Thyroid gland (tissue), 4 donors: ENCODE results near the gene ZWILCH. TPM values are rescaled to one million over a fixed set of nuclear protein-coding genes. Genes with fewer than 3 reads are reported as not detected.

Experiments
- DNase-seq, 2 donors: peaks; one replicate each; pipeline ENCODE4 v3.0.0-alpha.2; 2019
- H3K27ac ChIP-seq, 3 donors: fragments of 200-600 bp; sonication (generic); 1 replicate in 2 of 3; 2 replicates in 1 of 3; pipeline ENCODE4 v1.5.1; 2016 to 2019; ENCODE audit warnings: mild to moderate bottlenecking in 1 of 3, moderate library complexity in 1 of 3
- H3K27me3 ChIP-seq: fragments of 200-600 bp; sonication (generic); one replicate; pipeline ENCODE4 v1.5.1; 2019
- H3K36me3 ChIP-seq, 2 donors: fragments of 200-600 bp; sonication (generic); one replicate each; pipeline ENCODE4 v1.5.1; 2016 to 2019
- H3K4me1 ChIP-seq, 2 donors: fragments of 200-600 bp; sonication (generic); one replicate each; pipeline ENCODE4 v1.5.1; 2017 to 2019
- H3K4me3 ChIP-seq, 3 donors: fragments of 200-600 bp; sonication (generic); replicated peaks in 1 of 3; 1 replicate in 2 of 3; 2 replicates in 1 of 3; pipeline ENCODE4 v1.5.1; 2016; ENCODE audit warnings: mild to moderate bottlenecking in 1 of 3
- H3K9me3 ChIP-seq: fragments of 200-600 bp; sonication (generic); one replicate; pipeline ENCODE4 v1.5.1; 2017
- CTCF ChIP-seq, 6 experiments: fragments of 200-600 bp in 3 of 6; fragments of 450-650 bp in 3 of 6; sonication (generic) in 3 of 6; IDR thresholded peaks; one replicate each; pipeline ENCODE4 v1.5.1; 2016 to 2019; ENCODE audit warnings: antibody characterized with exemption in 6 of 6, mild to moderate bottlenecking in 2 of 6, inconsistent platforms in 1 of 6, moderate library complexity in 1 of 6
- POLR2A ChIP-seq, 2 donors: fragments of 450-650 bp; IDR thresholded peaks; one replicate each; pipeline ENCODE4 v1.6.1; 2017; ENCODE audit warnings: antibody characterized with exemption in 2 of 2, mild to moderate bottlenecking in 2 of 2, moderate library complexity in 1 of 2
- WGBS, 2 donors: methylation state at CpG; one replicate each; pipeline ENCODE4 v1.1.5; 2017; 5-methylcytosine and 5-hydroxymethylcytosine counted together
- intact Hi-C: fragments of 100-400 bp; cut with DNase I; formaldehyde crosslinking; loops from one replicate; pipeline ENCODE4 v1.15.1; 2023
- total RNA-seq, 4 donors: library from RNA; depleted of rRNA; stranded (reverse); fragments of >200 nt; gene quantifications; one replicate each; pipeline ENCODE4 v1.2.3, GENCODE V29; 2016

The ZWILCH gene
- total RNA-seq, 4 donors from 2014 or later = 3.8 to 6.4 (median 5.3) TPM

GRCh38 chr15:66515901-66516322, 10.8 kb downstream of the ZWILCH start:
- Histone ChIP-seq H3K36me3 (no peaks in the 10 kb centered on the region), H3K4me3 (no peak overlapping the region), H3K9me3 (no peaks in the 10 kb centered on the region), H3K27me3 (no peaks in the 10 kb centered on the region), H3K27ac (no peak overlapping the region), H3K4me1 (no peaks in the 10 kb centered on the region)
- intact Hi-C loops = no loop called here
- WGBS, 2 donors = 92 to 94% methylated on average over 2 of the region's 2 CpGs
- TF ChIP-seq POLR2A (IDR thresholded peaks at IDR 0.05) (no peak), CTCF (IDR thresholded peaks at IDR 0.05) (no peak)
- DNase-seq = no peak

- H3K27ac ChIP-seq = no peak overlapping the region
- no peak for TF ChIP-seq POLR2A (IDR thresholded peaks at IDR 0.05)
- TF ChIP-seq CTCF (IDR thresholded peaks at IDR 0.05) = no peak
- H3K27me3 ChIP-seq = no peaks in the 10 kb centered on the region
- intact Hi-C loops = no loop called here
- no peak for DNase-seq
- no peaks in the 10 kb centered on the region for H3K36me3 ChIP-seq
- 95 to 97% methylated on average over 3 of the region's 3 CpGs for WGBS, 2 donors
- no peaks in the 10 kb centered on the region for H3K4me1 ChIP-seq
- no peak overlapping the region for H3K4me3 ChIP-seq
- H3K9me3 ChIP-seq = no peaks in the 10 kb centered on the region
Measured at GRCh38 chr15:66523926-66524325, 18.8 kb downstream of the ZWILCH start.

- intact Hi-C loops = no loop called here
- no peaks in the 10 kb centered on the region for H3K36me3 ChIP-seq
- TF ChIP-seq POLR2A (IDR thresholded peaks at IDR 0.05) (no peak), CTCF (IDR thresholded peaks at IDR 0.05) (no peak)
- no peak overlapping the region for H3K4me3 ChIP-seq
- DNase-seq = no peak
- H3K4me1 ChIP-seq = no peaks in the 10 kb centered on the region
- 71 to 95% methylated on average over 4 of the region's 4 CpGs for WGBS, 2 donors
- no peaks in the 10 kb centered on the region for H3K27me3 ChIP-seq
- no peaks in the 10 kb centered on the region for H3K9me3 ChIP-seq
- H3K27ac ChIP-seq = no peak overlapping the region
Measured at GRCh38 chr15:66524838-66525237, 19.7 kb downstream of the ZWILCH start.

- Histone ChIP-seq H3K9me3 (no peaks in the 10 kb centered on the region), H3K4me3 (no peak overlapping the region), H3K4me1 (no peaks in the 10 kb centered on the region), H3K27me3 (no peaks in the 10 kb centered on the region), H3K36me3 (no peaks in the 10 kb centered on the region), H3K27ac (no peak overlapping the region)
- no peak for DNase-seq
- 94 to 99% methylated on average over 9 of the region's 9 CpGs for WGBS, 2 donors
- intact Hi-C loops = no loop called here
- TF ChIP-seq POLR2A (IDR thresholded peaks at IDR 0.05) (no peak), CTCF (IDR thresholded peaks at IDR 0.05) (no peak)
Measured at GRCh38 chr15:66535056-66535455, 29.9 kb downstream of the ZWILCH start.

GRCh38 chr15:66542896-66543295, 37.8 kb downstream of the ZWILCH start:
- H3K27me3 ChIP-seq = no peaks in the 10 kb centered on the region
- H3K4me3 ChIP-seq = no peak overlapping the region
- no peaks in the 10 kb centered on the region for H3K9me3 ChIP-seq
- intact Hi-C loops = no loop called here
- TF ChIP-seq CTCF (IDR thresholded peaks at IDR 0.05) (no peak), POLR2A (IDR thresholded peaks at IDR 0.05) (no peak)
- DNase-seq = no peak
- H3K36me3 ChIP-seq = no peaks in the 10 kb centered on the region
- no peak overlapping the region for H3K27ac ChIP-seq
- no peaks in the 10 kb centered on the region for H3K4me1 ChIP-seq
- 96 to 98% methylated on average over 4 of the region's 4 CpGs for whole genome bisulfite sequencing, 2 donors
